MM.1S (cell line): ENCODE measurements around the gene PPP3R2.

Source experiments
- DNase-seq: peaks from one replicate; pipeline ENCODE4 v3.0.0-alpha.2; 2015
- H2AFZ ChIP-seq: fragments of 300-600 bp; sonication (generic); 2 replicates; pipeline ENCODE4 v1.6.0; 2016; ENCODE audit warnings: antibody characterized with exemption, low read length
- H3F3A ChIP-seq: fragments of 300-600 bp; sonication (generic); 2 replicates; pipeline ENCODE4 v1.6.1; 2016; ENCODE audit warnings: mild to moderate bottlenecking, antibody characterized with exemption, low read length, moderate library complexity, mixed read lengths; ENCODE audit not compliant: insufficient read depth
- H3K27ac ChIP-seq: fragments of 300-600 bp; sonication (generic); 2 replicates; pipeline ENCODE4 v1.5.1; 2016; ENCODE audit warnings: mild to moderate bottlenecking, low read length
- H3K27me3 ChIP-seq: fragments of 300-600 bp; sonication (generic); replicated peaks from 2 replicates; pipeline ENCODE4 v1.6.0; 2016; ENCODE audit warnings: low read length; ENCODE audit not compliant: insufficient read depth
- H3K36me3 ChIP-seq: fragments of 300-600 bp; sonication (generic); replicated peaks from 2 replicates; pipeline ENCODE4 v1.6.1; 2016; ENCODE audit warnings: mild to moderate bottlenecking, low read length, mixed read lengths; ENCODE audit not compliant: insufficient read depth
- H3K4me1 ChIP-seq: fragments of 300-600 bp; sonication (generic); 2 replicates; pipeline ENCODE4 v1.6.1; 2016; ENCODE audit warnings: low read length, mixed read lengths
- H3K4me2 ChIP-seq: fragments of 300-600 bp; sonication (generic); 2 replicates; pipeline ENCODE4 v1.6.0; 2016; ENCODE audit warnings: low read depth, low read length
- H3K4me3 ChIP-seq: fragments of 300-600 bp; sonication (generic); 2 replicates; pipeline ENCODE4 v1.5.1; 2016; ENCODE audit warnings: low read length, mixed read lengths
- H3K79me2 ChIP-seq: fragments of 300-600 bp; sonication (generic); 2 replicates; pipeline ENCODE4 v1.6.1; 2016; ENCODE audit warnings: mixed run types, low read length, mixed read lengths
- H3K9ac ChIP-seq: fragments of 300-600 bp; sonication (generic); 2 replicates; pipeline ENCODE4 v1.6.1; 2016; ENCODE audit warnings: low read length, mixed read lengths
- H3K9me2 ChIP-seq: fragments of 300-600 bp; sonication (generic); replicated peaks from 2 replicates; pipeline ENCODE4 v1.6.1; 2016; ENCODE audit warnings: mild to moderate bottlenecking, low read length, mixed read lengths; ENCODE audit not compliant: insufficient read depth
- H3K9me3 ChIP-seq: fragments of 300-600 bp; sonication (generic); replicated peaks from 2 replicates; pipeline ENCODE4 v1.6.1; 2016; ENCODE audit warnings: mild to moderate bottlenecking, low read length, mixed read lengths; ENCODE audit not compliant: insufficient read depth
- H4K20me1 ChIP-seq: fragments of 300-600 bp; sonication (generic); 2 replicates; pipeline ENCODE4 v1.6.1; 2016; ENCODE audit warnings: mild to moderate bottlenecking, low read length, moderate library complexity, mixed read lengths; ENCODE audit not compliant: insufficient read depth
- EZH2 ChIP-seq: fragments of 300-600 bp; sonication (generic); optimal IDR thresholded peaks from 2 replicates; pipeline ENCODE3; 2017; ENCODE audit warnings: low read depth, mild to moderate bottlenecking, antibody characterized with exemption, low read length, mixed read lengths
- EZH2phosphoT487 ChIP-seq: fragments of 300-600 bp; sonication (generic); IDR thresholded peaks from 2 replicates; pipeline ENCODE4 v1.6.1; 2018; ENCODE audit warnings: antibody characterized with exemption, low read length
- TF ChIP-seq, protein P1 (sequence below): fragments of 300-600 bp; sonication (generic); IDR thresholded peaks from 2 replicates; pipeline ENCODE4 v1.5.1; 2016; ENCODE audit warnings: antibody characterized with exemption, low read length, mixed read lengths

Gene PPP3R2

DNA sequence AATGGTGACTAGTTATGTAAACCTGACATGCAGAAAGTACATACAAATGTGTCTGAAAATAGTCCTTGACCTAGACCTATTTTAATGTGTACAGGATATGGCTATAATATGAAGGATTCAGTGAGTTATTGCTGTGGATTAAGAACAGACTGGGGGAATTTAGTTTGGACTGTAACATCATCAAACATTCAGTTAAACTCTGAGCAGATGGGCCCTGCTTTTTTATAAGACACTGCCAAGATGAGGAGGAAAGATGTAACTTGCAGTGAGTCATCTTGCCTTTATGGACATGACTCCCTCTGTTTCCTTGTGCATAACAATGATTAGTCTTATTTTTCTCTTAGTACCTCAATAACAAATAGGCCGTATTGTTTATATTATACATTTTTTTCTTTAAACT lies 12.2 kb downstream of the PPP3R2 start:
- Histone ChIP-seq H2AFZ (no peak overlapping the region), H3K36me3 (no peaks in the 10 kb centered on the region), H3K9ac (no peak overlapping the region), H3F3A (no peaks in the 10 kb centered on the region), H3K9me2 (no peaks in the 10 kb centered on the region), H3K4me1 (no peaks in the 10 kb centered on the region), H3K4me3 (no peak overlapping the region), H3K27ac (no peak overlapping the region), H3K27me3 (no peaks in the 10 kb centered on the region), H3K4me2 (no peak overlapping the region), H4K20me1 (no peaks in the 10 kb centered on the region), H3K79me2 (no peaks in the 10 kb centered on the region), H3K9me3 (no peaks in the 10 kb centered on the region)
- TF ChIP-seq EZH2 (no peak), EZH2phosphoT487 (no peak)
- TF ChIP-seq, protein P1, sequence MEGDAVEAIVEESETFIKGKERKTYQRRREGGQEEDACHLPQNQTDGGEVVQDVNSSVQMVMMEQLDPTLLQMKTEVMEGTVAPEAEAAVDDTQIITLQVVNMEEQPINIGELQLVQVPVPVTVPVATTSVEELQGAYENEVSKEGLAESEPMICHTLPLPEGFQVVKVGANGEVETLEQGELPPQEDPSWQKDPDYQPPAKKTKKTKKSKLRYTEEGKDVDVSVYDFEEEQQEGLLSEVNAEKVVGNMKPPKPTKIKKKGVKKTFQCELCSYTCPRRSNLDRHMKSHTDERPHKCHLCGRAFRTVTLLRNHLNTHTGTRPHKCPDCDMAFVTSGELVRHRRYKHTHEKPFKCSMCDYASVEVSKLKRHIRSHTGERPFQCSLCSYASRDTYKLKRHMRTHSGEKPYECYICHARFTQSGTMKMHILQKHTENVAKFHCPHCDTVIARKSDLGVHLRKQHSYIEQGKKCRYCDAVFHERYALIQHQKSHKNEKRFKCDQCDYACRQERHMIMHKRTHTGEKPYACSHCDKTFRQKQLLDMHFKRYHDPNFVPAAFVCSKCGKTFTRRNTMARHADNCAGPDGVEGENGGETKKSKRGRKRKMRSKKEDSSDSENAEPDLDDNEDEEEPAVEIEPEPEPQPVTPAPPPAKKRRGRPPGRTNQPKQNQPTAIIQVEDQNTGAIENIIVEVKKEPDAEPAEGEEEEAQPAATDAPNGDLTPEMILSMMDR = no peak
- DNase-seq = no peak

DNA sequence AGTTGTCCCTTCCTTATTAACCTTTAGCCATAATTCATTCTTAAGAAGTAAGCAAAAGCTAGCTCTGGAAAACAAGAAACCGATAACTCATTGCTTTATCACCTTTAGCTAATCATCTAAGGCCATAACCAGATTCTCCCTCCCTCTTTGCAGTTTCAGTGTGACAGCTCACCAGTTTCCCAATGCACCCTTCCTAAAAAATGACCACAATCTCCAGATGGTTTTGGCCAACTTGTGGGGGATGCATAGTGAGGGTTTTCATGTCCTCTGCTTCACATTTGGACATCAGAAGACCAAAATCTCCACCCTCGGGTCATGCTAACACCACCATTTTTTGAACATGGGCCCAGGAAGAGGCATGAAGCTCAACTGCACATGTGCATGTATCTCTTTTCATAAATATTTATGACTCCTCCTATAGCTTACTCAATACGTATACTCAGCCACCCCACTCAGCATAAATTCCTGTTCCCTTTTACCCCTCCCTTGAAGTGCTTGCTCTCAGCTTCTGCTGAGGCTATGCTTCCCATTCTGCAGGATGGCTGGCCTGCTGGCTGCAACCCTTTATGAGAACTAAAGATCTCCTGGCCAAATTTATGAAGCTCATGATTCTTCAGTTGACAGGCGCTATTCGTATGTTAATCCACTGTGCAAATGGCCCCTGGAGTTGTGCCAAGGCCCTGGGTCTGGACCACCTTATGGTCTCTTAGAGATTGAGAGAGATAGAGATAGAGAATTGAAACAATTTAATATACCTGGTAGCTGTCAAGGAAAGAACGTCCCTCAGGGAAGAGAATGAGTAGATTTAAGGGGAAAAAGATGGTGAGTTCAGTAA lies 14.8 kb downstream of the PPP3R2 start:
- Histone ChIP-seq H3K4me3 (no peak overlapping the region), H3K79me2 (no peaks in the 10 kb centered on the region), H3K27ac (no peak overlapping the region), H2AFZ (no peak overlapping the region), H3F3A (no peaks in the 10 kb centered on the region), H4K20me1 (no peaks in the 10 kb centered on the region), H3K9ac (no peak overlapping the region), H3K36me3 (no peaks in the 10 kb centered on the region), H3K4me2 (no peak overlapping the region), H3K9me3 (no peaks in the 10 kb centered on the region), H3K9me2 (no peaks in the 10 kb centered on the region), H3K27me3 (no peaks in the 10 kb centered on the region), H3K4me1 (no peaks in the 10 kb centered on the region)
- TF ChIP-seq, protein P1 = no peak
- TF ChIP-seq EZH2 (no peak), EZH2phosphoT487 (no peak)
- DNase-seq = no peak

DNA sequence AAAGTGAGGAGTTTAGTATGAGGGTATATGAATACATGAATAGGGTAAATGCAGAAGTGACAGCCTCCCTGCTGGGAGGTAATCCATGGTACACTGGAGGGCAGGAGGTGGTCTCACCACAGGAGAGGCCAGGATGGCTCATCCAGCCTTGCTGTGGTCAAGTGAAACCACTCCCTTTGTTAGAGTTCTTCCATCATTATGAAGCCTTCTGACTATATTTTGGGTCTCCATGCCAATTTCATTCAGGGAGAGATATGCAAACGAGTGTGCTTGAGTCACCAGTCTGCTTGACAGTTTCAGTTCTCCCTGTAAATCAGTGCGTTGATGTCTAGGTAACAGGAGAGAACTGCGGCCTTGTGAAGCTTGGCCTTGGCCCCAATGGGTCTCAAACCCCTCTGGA lies 16.4 kb downstream of the PPP3R2 start:
- DNase-seq = no peak
- no peaks in the 10 kb centered on the region for H3K79me2 ChIP-seq
- H2AFZ ChIP-seq = no peak overlapping the region
- no peak overlapping the region for H3K27ac ChIP-seq
- no peak overlapping the region for H3K4me2 ChIP-seq
- no peaks in the 10 kb centered on the region for H3K9me2 ChIP-seq
- TF ChIP-seq, protein P1 = no peak
- TF ChIP-seq EZH2 (no peak), EZH2phosphoT487 (no peak)
- no peaks in the 10 kb centered on the region for H3K36me3 ChIP-seq
- H3K9me3 ChIP-seq = no peaks in the 10 kb centered on the region
- no peaks in the 10 kb centered on the region for H3K4me1 ChIP-seq
- no peak overlapping the region for H3K9ac ChIP-seq
- no peaks in the 10 kb centered on the region for H4K20me1 ChIP-seq
- H3K27me3 ChIP-seq = no peaks in the 10 kb centered on the region
- no peaks in the 10 kb centered on the region for H3F3A ChIP-seq
- no peak overlapping the region for H3K4me3 ChIP-seq
